ENCODE results near the gene UBE2F.
"Not testable (repeated sequence)": the region's sequence is repeated elsewhere in the genome, so short reads cannot be mapped to it uniquely, and the experiment has no call there.

Gene UBE2F

GRCh38 chr2:238022594-238023157, 55.9 kb downstream of the UBE2F start:
- DNase-seq = no peak

GRCh38 chr2:238023608-238024007, 56.8 kb downstream of the UBE2F start:
- no peak for DNase-seq

- DNase-seq = no peak
Observed at GRCh38 chr2:238024986-238025385, 58.2 kb downstream of the UBE2F start.

GRCh38 chr2:238025741-238026360, 59.0 kb downstream of the UBE2F start:
- no peak for DNase-seq

- DNase-seq = no peak
Observed at GRCh38 chr2:238027058-238027457, 60.2 kb downstream of the UBE2F start.

GRCh38 chr2:238027591-238028415, 61.0 kb downstream of the UBE2F start:
- no peak for DNase-seq

- no peak for DNase-seq
Observed at GRCh38 chr2:238029853-238030252, 63.0 kb downstream of the UBE2F start.

GRCh38 chr2:238030422-238031155, 63.8 kb downstream of the UBE2F start:
- DNase-seq = no peak

GRCh38 chr2:238031751-238032150, 64.9 kb downstream of the UBE2F start:
- no peak for DNase-seq

GRCh38 chr2:238032755-238033337, 66.0 kb downstream of the UBE2F start:
- no peak for DNase-seq

- not testable (repeated sequence) for DNase-seq
Observed at GRCh38 chr2:238033991-238034390, 67.2 kb downstream of the UBE2F start.

GRCh38 chr2:238038203-238038602, 71.4 kb downstream of the UBE2F start:
- no peak for DNase-seq

- DNase-seq = no peak
Observed at GRCh38 chr2:238039151-238039550, 72.3 kb downstream of the UBE2F start.

GRCh38 chr2:238039985-238040384, 73.2 kb downstream of the UBE2F start:
- no peak for DNase-seq

GRCh38 chr2:238040918-238041317, 74.1 kb downstream of the UBE2F start:
- no peak for DNase-seq

- DNase-seq = no peak
Observed at GRCh38 chr2:238042090-238042489, 75.3 kb downstream of the UBE2F start.

GRCh38 chr2:238042849-238043584, 76.2 kb downstream of the UBE2F start:
- no peak for DNase-seq

GRCh38 chr2:238043851-238044250, 77.0 kb downstream of the UBE2F start:
- no peak for DNase-seq

GRCh38 chr2:238045575-238045974, 78.8 kb downstream of the UBE2F start:
- no peak for DNase-seq

- DNase-seq = no peak
Observed at GRCh38 chr2:238046725-238047270, 80.0 kb downstream of the UBE2F start.

GRCh38 chr2:238053191-238053776, 86.5 kb downstream of the UBE2F start:
- no peak for DNase-seq

- DNase-seq = no peak
Observed at GRCh38 chr2:238055841-238056240, 89.0 kb downstream of the UBE2F start.
